ENCODE data around the gene KRTAP12-1.

Gene KRTAP12-1

GRCh38 chr21:44723177-44724131, 41.5 kb upstream of the KRTAP12-1 start:
- H3K4me3 ChIP-seq (ENCODE audit: low read length, poor library complexity, severe bottlenecking), result peak overlapping the region; percentile 54
- peaks cover 9% of the 10 kb centered on the region for H3K4me1 ChIP-seq (ENCODE audit: insufficient read depth, low read length, poor library complexity, severe bottlenecking)
- no peaks in the 10 kb centered on the region for H3K27me3 ChIP-seq (ENCODE audit: insufficient read depth, low read length, poor library complexity, severe bottlenecking)
- peak overlapping the region; percentile 37 for H3K9ac ChIP-seq (ENCODE audit: low read depth, low read length, poor library complexity, severe bottlenecking)
- no peaks in the 10 kb centered on the region for H3K36me3 ChIP-seq (ENCODE audit: insufficient read depth, low read length)
- TF ChIP-seq CTCF (conservative IDR thresholded peaks at IDR 0.05; ENCODE audit: low read length) (no peak), EZH2phosphoT487 (IDR thresholded peaks at IDR 0.05; ENCODE audit: borderline replicate concordance) (no peak)
- H3F3A ChIP-seq (ENCODE audit: low read depth), result no peaks in the 10 kb centered on the region
- peak overlapping the region; percentile 72 for H2AFZ ChIP-seq (ENCODE audit: low read length)
- peak overlapping the region; percentile 66 for H3K4me2 ChIP-seq (ENCODE audit: low read depth, low read length, poor library complexity, severe bottlenecking)
- no peaks in the 10 kb centered on the region for H3K9me2 ChIP-seq (replicated peaks; ENCODE audit: low read depth, low read length)
- no peaks in the 10 kb centered on the region for H4K20me1 ChIP-seq (ENCODE audit: insufficient read depth, low read length, poor library complexity, severe bottlenecking)
- no peaks in the 10 kb centered on the region for H3K9me3 ChIP-seq (ENCODE audit: insufficient read depth, low read depth, low read length)
- no peaks in the 10 kb centered on the region for H3K79me2 ChIP-seq (ENCODE audit: insufficient read depth, low read length)

GRCh38 chr21:44722731-44723130, 40.8 kb upstream of the KRTAP12-1 start:
- Histone ChIP-seq H3K9me2 (replicated peaks; ENCODE audit: low read depth, low read length) (0 out of 2 replicates have a peak, but pooled peaks cover 3% of the 10 kb centered on the region), H3K4me1 (ENCODE audit: insufficient read depth, low read length, poor library complexity, severe bottlenecking) (peaks cover 9% of the 10 kb centered on the region), H3K9me3 (ENCODE audit: insufficient read depth, low read depth, low read length) (no peaks in the 10 kb centered on the region), H2AFZ (ENCODE audit: low read length) (peak overlapping the region; percentile 72), H3K27me3 (ENCODE audit: insufficient read depth, low read length, poor library complexity, severe bottlenecking) (no peaks in the 10 kb centered on the region), H3K9ac (ENCODE audit: low read depth, low read length, poor library complexity, severe bottlenecking) (peak overlapping the region; percentile 37), H3F3A (ENCODE audit: low read depth) (no peaks in the 10 kb centered on the region), H3K4me3 (ENCODE audit: low read length, poor library complexity, severe bottlenecking) (peak overlapping the region; percentile 54), H3K79me2 (ENCODE audit: insufficient read depth, low read length) (no peaks in the 10 kb centered on the region), H4K20me1 (ENCODE audit: insufficient read depth, low read length, poor library complexity, severe bottlenecking) (no peaks in the 10 kb centered on the region), H3K36me3 (ENCODE audit: insufficient read depth, low read length) (no peaks in the 10 kb centered on the region), H3K4me2 (ENCODE audit: low read depth, low read length, poor library complexity, severe bottlenecking) (peak overlapping the region; percentile 66)
- no peak for TF ChIP-seq CTCF (conservative IDR thresholded peaks at IDR 0.05; ENCODE audit: low read length)
- no peak for TF ChIP-seq EZH2phosphoT487 (IDR thresholded peaks at IDR 0.05; ENCODE audit: borderline replicate concordance)

- H3K27me3 ChIP-seq (ENCODE audit: insufficient read depth, low read length, poor library complexity, severe bottlenecking), result no peaks in the 10 kb centered on the region
Observed at GRCh38 chr21:44720170-44720569, 38.2 kb upstream of the KRTAP12-1 start.

More at GRCh38 chr21:44720170-44720569, 38.2 kb upstream of the KRTAP12-1 start:
- no peak for TF ChIP-seq EZH2phosphoT487 (IDR thresholded peaks at IDR 0.05; ENCODE audit: borderline replicate concordance)
- no peak for TF ChIP-seq CTCF (conservative IDR thresholded peaks at IDR 0.05; ENCODE audit: low read length)
- H3K9ac ChIP-seq (ENCODE audit: low read depth, low read length, poor library complexity, severe bottlenecking), result no peak overlapping the region
- no peak overlapping the region for H3K4me3 ChIP-seq (ENCODE audit: low read length, poor library complexity, severe bottlenecking)
- H2AFZ ChIP-seq (ENCODE audit: low read length), result no peak overlapping the region
- peaks cover 9% of the 10 kb centered on the region for H3K4me1 ChIP-seq (ENCODE audit: insufficient read depth, low read length, poor library complexity, severe bottlenecking)
- H3K79me2 ChIP-seq (ENCODE audit: insufficient read depth, low read length), result no peaks in the 10 kb centered on the region
- no peaks in the 10 kb centered on the region for H3F3A ChIP-seq (ENCODE audit: low read depth)
- H3K9me2 ChIP-seq (replicated peaks; ENCODE audit: low read depth, low read length), result 0 out of 2 replicates have a peak, but pooled peaks cover 4% of the 10 kb centered on the region
- no peaks in the 10 kb centered on the region for H4K20me1 ChIP-seq (ENCODE audit: insufficient read depth, low read length, poor library complexity, severe bottlenecking)
- H3K9me3 ChIP-seq (ENCODE audit: insufficient read depth, low read depth, low read length), result no peaks in the 10 kb centered on the region
- H3K4me2 ChIP-seq (ENCODE audit: low read depth, low read length, poor library complexity, severe bottlenecking), result no peak overlapping the region
- H3K36me3 ChIP-seq (ENCODE audit: insufficient read depth, low read length), result no peaks in the 10 kb centered on the region
